HCT116 (cell line): ENCODE data around the gene STYXL2. TPM values are rescaled to one million over a fixed set of nuclear protein-coding genes. Genes with fewer than 3 reads are reported as not detected.

Experiments
- ATAC-seq: fragments of 200-7000 bp; cut with Tn5 transposase; 2 replicates; pipeline ENCODE4 v1.9.1; 2020; ENCODE audit warnings: mild to moderate bottlenecking, moderate library complexity
- BruUV-seq: library from RNA; stranded (reverse); fragments of 400-500 nt; replicated peaks from 2 replicates; lab custom pipeline; 2021; lab: Mats Ljungman, UMichigan
- CTCF ChIA-PET: fragments of 300-600 bp; sonication (Branson Sonifier 250); formaldehyde crosslinking; loops from one replicate; lab custom pipeline; 2021; ENCODE audit warnings: antibody characterized with exemption; lab: Charles Lee
- POLR2A ChIA-PET: fragments of 300-600, 350-600 bp; sonication (Branson Sonifier 250); formaldehyde crosslinking; loops from one replicate; lab custom pipeline; 2021; ENCODE audit warnings: antibody characterized with exemption; lab: Charles Lee
- RAD21 ChIA-PET, 2 experiments: fragments of 300-600 bp; sonication (Branson Sonifier 250); formaldehyde crosslinking; loops; one replicate each; lab custom pipeline; 2023; ENCODE audit warnings: low total read pairs in 2 of 2; ENCODE audit not compliant: uncharacterized antibody in 2 of 2, unreplicated experiment in 2 of 2, low non-redundant PET in 1 of 2; lab: Charles Lee
- DNase-seq: peaks from one replicate; pipeline ENCODE4 v3.0.0-alpha.2; 2010; ENCODE audit warnings: low read depth, low spot score
- H2AFZ ChIP-seq: fragments of 200-600 bp; shearing (Covaris generic), sonication (generic); 2 replicates; pipeline ENCODE4 v1.6.1; 2017; ENCODE audit warnings: low read depth, mixed run types, mixed read lengths, antibody characterized with exemption, low read length; ENCODE audit not compliant: poor library complexity, severe bottlenecking
- H3K27ac ChIP-seq: 2 replicates; pipeline ENCODE4 v1.5.1; 2012; ENCODE audit warnings: low read depth, low read length
- H3K27me3 ChIP-seq: fragments of 200-600 bp; sonication (generic); 2 replicates; pipeline ENCODE4 v1.6.1; 2016; ENCODE audit warnings: mixed run types, low read length, mixed read lengths; ENCODE audit not compliant: insufficient read depth
- H3K36me3 ChIP-seq, 2 experiments: fragments of 200-500 bp in 1 of 2; fragments of 200-600 bp in 1 of 2; sonication (Bioruptor generic) in 1 of 2; sonication (generic) in 1 of 2; 2 replicates each; pipeline versions ENCODE4 v1.5.1 to v1.6.1; 2014 to 2016; ENCODE audit warnings: low read length in 2 of 2, inconsistent platforms in 1 of 2, mixed read lengths in 1 of 2, mixed run types in 1 of 2; ENCODE audit not compliant: insufficient read depth in 2 of 2, control insufficient read depth in 1 of 2
- H3K4me1 ChIP-seq, 2 experiments: fragments of 200-600 bp in 1 of 2; sonication (generic) in 1 of 2; 2 replicates each; pipeline versions ENCODE4 v1.5.1 to v1.6.1; 2012 to 2017; ENCODE audit warnings: low read length in 2 of 2, inconsistent platforms in 1 of 2, mild to moderate bottlenecking in 1 of 2, mixed read lengths in 1 of 2, mixed run types in 1 of 2, moderate library complexity in 1 of 2; ENCODE audit not compliant: insufficient read depth in 2 of 2, control insufficient read depth in 1 of 2
- H3K4me2 ChIP-seq: fragments of 200-600 bp; sonication (generic); 2 replicates; pipeline ENCODE4 v1.6.1; 2017; ENCODE audit warnings: mixed run types, low read length, mixed read lengths
- H3K4me3 ChIP-seq, 2 experiments: fragments of 200-600 bp in 1 of 2; sonication (generic) in 1 of 2; replicated peaks in 1 of 2; 2 replicates each; pipeline ENCODE4 v1.5.1; 2011 to 2016; ENCODE audit warnings: low read length in 2 of 2, control low read depth in 1 of 2, low read depth in 1 of 2, mild to moderate bottlenecking in 1 of 2, mixed read lengths in 1 of 2, mixed run types in 1 of 2
- H3K79me2 ChIP-seq: fragments of 200-600 bp; sonication (generic); 2 replicates; pipeline ENCODE4 v1.6.1; 2017; ENCODE audit warnings: mild to moderate bottlenecking, mixed run types, low read length, moderate library complexity, mixed read lengths; ENCODE audit not compliant: insufficient read depth
- H3K9ac ChIP-seq: fragments of 200-600 bp; sonication (generic); 2 replicates; pipeline ENCODE4 v1.6.1; 2016; ENCODE audit warnings: low read length, mixed read lengths
- H3K9me2 ChIP-seq: fragments of 200-600 bp; sonication (generic), shearing (Covaris generic); 2 replicates; pipeline ENCODE4 v1.6.1; 2017; ENCODE audit warnings: mixed run types, mild to moderate bottlenecking, moderate library complexity; ENCODE audit not compliant: insufficient read depth
- H3K9me3 ChIP-seq, 2 experiments: fragments of 200-500 bp in 1 of 2; fragments of 200-600 bp in 1 of 2; sonication (Bioruptor generic) in 1 of 2; sonication (generic) in 1 of 2; 2 replicates each; pipeline ENCODE4 v1.6.1; 2014 to 2017; ENCODE audit warnings: low read length in 2 of 2, mixed read lengths in 2 of 2, inconsistent platforms in 1 of 2, low read depth in 1 of 2, mild to moderate bottlenecking in 1 of 2, mixed run types in 1 of 2, moderate library complexity in 1 of 2; ENCODE audit not compliant: control insufficient read depth in 1 of 2, insufficient read depth in 1 of 2
- H4K20me1 ChIP-seq: fragments of 200-600 bp; sonication (generic), shearing (Covaris generic); 2 replicates; pipeline ENCODE4 v1.6.1; 2017; ENCODE audit warnings: mixed run types, mild to moderate bottlenecking, moderate library complexity; ENCODE audit not compliant: insufficient read depth
- CBX3 ChIP-seq: IDR thresholded peaks from 2 replicates; pipeline ENCODE4 v1.6.1; 2012; ENCODE audit warnings: low read depth
- CEBPB ChIP-seq: IDR thresholded peaks from 2 replicates; pipeline ENCODE4 v1.6.1; 2012; ENCODE audit warnings: low read depth
- EGR1 ChIP-seq: IDR thresholded peaks from 2 replicates; pipeline ENCODE4 v1.6.1; 2012; ENCODE audit warnings: low read depth
- ELF1 ChIP-seq: IDR thresholded peaks from 2 replicates; pipeline ENCODE4 v1.6.1; 2012; ENCODE audit warnings: low read depth, borderline replicate concordance
- EZH2 ChIP-seq: fragments of 200-600 bp; sonication (generic); IDR thresholded peaks from 2 replicates; pipeline ENCODE4 v1.6.1; 2017; ENCODE audit warnings: antibody characterized with exemption, mixed run types
- EZH2phosphoT487 ChIP-seq: fragments of 200-600 bp; IDR thresholded peaks from 2 replicates; pipeline ENCODE4 v1.6.1; 2018; ENCODE audit warnings: antibody characterized with exemption, borderline replicate concordance
- FOSL1 ChIP-seq: IDR thresholded peaks from 2 replicates; pipeline ENCODE4 v1.6.1; 2012; ENCODE audit warnings: low read depth
- JUND ChIP-seq: IDR thresholded peaks from 2 replicates; pipeline ENCODE4 v1.6.1; 2012
- POLR2A ChIP-seq: IDR thresholded peaks from 2 replicates; pipeline ENCODE4 v1.7.0; 2011; ENCODE audit warnings: borderline replicate concordance; ENCODE audit not compliant: insufficient read depth, insufficient read length; ENCODE audit errors: extremely low read depth
- RAD21 ChIP-seq: IDR thresholded peaks from 2 replicates; pipeline ENCODE4 v1.6.1; 2012; ENCODE audit warnings: low read depth, mild to moderate bottlenecking
- SIN3A ChIP-seq: IDR thresholded peaks from 2 replicates; pipeline ENCODE4 v1.6.1; 2012; ENCODE audit warnings: low read depth
- SP1 ChIP-seq: IDR thresholded peaks from 2 replicates; pipeline ENCODE4 v1.6.1; 2012; ENCODE audit warnings: low read depth
- SRF ChIP-seq: IDR thresholded peaks from 2 replicates; pipeline ENCODE4 v1.6.1; 2012; ENCODE audit warnings: low read depth
- YY1 ChIP-seq: IDR thresholded peaks from 2 replicates; pipeline ENCODE4 v1.6.1; 2011; ENCODE audit warnings: low read length, low read depth, moderate library complexity, mild to moderate bottlenecking; ENCODE audit not compliant: insufficient replicate concordance; ENCODE audit errors: extremely low read depth
- ZFX ChIP-seq: fragments of 450-650 bp; IDR thresholded peaks from 2 replicates; pipeline ENCODE4 v1.6.1; 2017
- ZNF274 ChIP-seq: fragments of 200-500 bp; sonication (Bioruptor generic); IDR thresholded peaks from 2 replicates; pipeline ENCODE4 v1.6.1; 2014; ENCODE audit warnings: mild to moderate bottlenecking, low read depth, low read length, inconsistent platforms
- intact Hi-C: fragments of 100-400 bp; cut with micrococcal nuclease; formaldehyde crosslinking; loops from 2 replicates; pipeline ENCODE4 v1.10.0; 2022
- total RNA-seq: library from RNA; stranded (reverse); gene quantifications from one replicate; pipeline ENCODE4 v1.2.1, GENCODE V29; 2021; ENCODE audit not compliant: unreplicated experiment
- TF ChIP-seq, protein P1 (sequence below), 3 experiments: fragments of 200-600 bp in 1 of 3; sonication (generic) in 1 of 3; IDR thresholded peaks in 2 of 3; conservative IDR thresholded peaks in 1 of 3; 2 replicates each; pipeline ENCODE4 v1.5.1; 2012 to 2017; ENCODE audit warnings: low read depth in 2 of 3, low read length in 2 of 3, antibody characterized with exemption in 1 of 3, borderline replicate concordance in 1 of 3, control low read depth in 1 of 3, mild to moderate bottlenecking in 1 of 3, mixed read lengths in 1 of 3, mixed run types in 1 of 3, moderate library complexity in 1 of 3; ENCODE audit not compliant: insufficient read depth in 1 of 3
- TF ChIP-seq, protein P2 (sequence below): IDR thresholded peaks from 2 replicates; pipeline ENCODE4 v1.6.1; 2012
- TF ChIP-seq, protein P3 (sequence below): IDR thresholded peaks from 2 replicates; pipeline ENCODE4 v1.6.1; 2012; ENCODE audit warnings: low read depth
- TF ChIP-seq, protein P4 (sequence below): IDR thresholded peaks from 2 replicates; pipeline ENCODE4 v1.6.1; 2012

The STYXL2 gene
- total RNA-seq, 1 experiment from 2014 or later, result not detected

DNA sequence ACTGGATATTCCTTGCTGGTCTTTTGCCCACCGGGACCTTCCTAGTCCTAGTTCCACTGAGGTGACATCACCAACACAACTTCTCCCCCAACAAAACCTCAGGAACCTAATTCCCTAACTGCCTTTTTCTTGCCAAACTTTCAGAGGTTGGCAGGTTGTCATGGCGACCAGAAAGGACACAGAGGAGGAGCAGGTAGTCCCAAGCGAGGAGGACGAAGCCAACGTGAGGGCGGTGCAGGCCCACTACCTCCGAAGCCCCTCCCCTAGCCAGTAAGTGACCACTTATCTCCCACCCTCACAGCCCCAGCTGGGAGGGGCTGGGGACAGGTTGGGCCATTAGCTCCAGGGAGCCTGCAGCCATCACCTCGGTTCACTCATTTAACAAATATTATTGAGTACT lies 815 bp downstream of the STYXL2 start (continued):
- TF ChIP-seq, protein P1, sequence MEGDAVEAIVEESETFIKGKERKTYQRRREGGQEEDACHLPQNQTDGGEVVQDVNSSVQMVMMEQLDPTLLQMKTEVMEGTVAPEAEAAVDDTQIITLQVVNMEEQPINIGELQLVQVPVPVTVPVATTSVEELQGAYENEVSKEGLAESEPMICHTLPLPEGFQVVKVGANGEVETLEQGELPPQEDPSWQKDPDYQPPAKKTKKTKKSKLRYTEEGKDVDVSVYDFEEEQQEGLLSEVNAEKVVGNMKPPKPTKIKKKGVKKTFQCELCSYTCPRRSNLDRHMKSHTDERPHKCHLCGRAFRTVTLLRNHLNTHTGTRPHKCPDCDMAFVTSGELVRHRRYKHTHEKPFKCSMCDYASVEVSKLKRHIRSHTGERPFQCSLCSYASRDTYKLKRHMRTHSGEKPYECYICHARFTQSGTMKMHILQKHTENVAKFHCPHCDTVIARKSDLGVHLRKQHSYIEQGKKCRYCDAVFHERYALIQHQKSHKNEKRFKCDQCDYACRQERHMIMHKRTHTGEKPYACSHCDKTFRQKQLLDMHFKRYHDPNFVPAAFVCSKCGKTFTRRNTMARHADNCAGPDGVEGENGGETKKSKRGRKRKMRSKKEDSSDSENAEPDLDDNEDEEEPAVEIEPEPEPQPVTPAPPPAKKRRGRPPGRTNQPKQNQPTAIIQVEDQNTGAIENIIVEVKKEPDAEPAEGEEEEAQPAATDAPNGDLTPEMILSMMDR (IDR thresholded peaks at IDR 0.05 in 2 of 3, conservative IDR thresholded peaks at IDR 0.05 in 1 of 3; ENCODE audit: borderline replicate concordance in 1 of 3, insufficient read depth in 1 of 3, low read depth in 2 of 3, low read length in 2 of 3), result no peak
- TF ChIP-seq SRF, result no peak

DNA sequence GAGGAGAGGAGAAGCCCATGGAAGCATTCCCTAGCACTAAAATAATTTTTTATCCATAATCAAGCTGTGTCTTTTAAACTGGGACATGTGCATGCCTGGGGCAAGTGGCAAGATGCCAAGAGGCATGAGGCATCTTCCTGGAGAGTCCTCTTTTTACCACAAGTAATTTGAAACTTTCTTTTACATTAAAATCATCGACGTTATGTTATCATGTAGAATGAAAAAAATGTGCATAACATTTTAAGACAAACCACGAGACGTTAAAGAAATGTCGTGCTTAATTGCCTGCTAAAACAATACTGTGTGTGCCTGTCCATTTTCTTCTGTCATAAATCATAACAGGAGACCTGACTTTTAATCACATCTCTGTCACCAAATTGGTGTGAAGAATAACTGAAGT lies 1.5 kb downstream of the STYXL2 start:
- POLR2A ChIA-PET, result no interaction called here

More for the DNA sequence above, 1.5 kb downstream of the STYXL2 start:
- Histone ChIP-seq H3K36me3 (no peaks in the 10 kb centered on the region), H3K9me2 (no peaks in the 10 kb centered on the region), H3K4me2 (no peak overlapping the region), H3K4me1 (peaks cover 0 to 7% of the 10 kb centered on the region in 2 experiments; a peak in 2 of 4 replicates), H3K4me3 (no peak overlapping the region), H4K20me1 (no peaks in the 10 kb centered on the region), H3K27ac (no peak overlapping the region), H3K9ac (no peak overlapping the region), H3K27me3 (no peaks in the 10 kb centered on the region), H3K9me3 (no peaks in the 10 kb centered on the region), H3K79me2 (no peaks in the 10 kb centered on the region), H2AFZ (no peak overlapping the region)
- no TSS peak for BruUV-seq
- TF ChIP-seq JUND (no peak), YY1 (no peak), FOSL1 (no peak), POLR2A (no peak), ZNF274 (no peak), EGR1 (no peak), EZH2phosphoT487 (no peak), SIN3A (no peak), CEBPB (no peak), ZFX (no peak), EZH2 (no peak), SRF (no peak), RAD21 (no peak), SP1 (no peak), ELF1 (no peak), CBX3 (no peak)
- TF ChIP-seq, protein P2, sequence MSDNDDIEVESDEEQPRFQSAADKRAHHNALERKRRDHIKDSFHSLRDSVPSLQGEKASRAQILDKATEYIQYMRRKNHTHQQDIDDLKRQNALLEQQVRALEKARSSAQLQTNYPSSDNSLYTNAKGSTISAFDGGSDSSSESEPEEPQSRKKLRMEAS, result no peak
- TF ChIP-seq, protein P1 (IDR thresholded peaks at IDR 0.05 in 2 of 3, conservative IDR thresholded peaks at IDR 0.05 in 1 of 3; ENCODE audit: borderline replicate concordance in 1 of 3, insufficient read depth in 1 of 3, low read depth in 2 of 3, low read length in 2 of 3), result no peak
- TF ChIP-seq, protein P3, sequence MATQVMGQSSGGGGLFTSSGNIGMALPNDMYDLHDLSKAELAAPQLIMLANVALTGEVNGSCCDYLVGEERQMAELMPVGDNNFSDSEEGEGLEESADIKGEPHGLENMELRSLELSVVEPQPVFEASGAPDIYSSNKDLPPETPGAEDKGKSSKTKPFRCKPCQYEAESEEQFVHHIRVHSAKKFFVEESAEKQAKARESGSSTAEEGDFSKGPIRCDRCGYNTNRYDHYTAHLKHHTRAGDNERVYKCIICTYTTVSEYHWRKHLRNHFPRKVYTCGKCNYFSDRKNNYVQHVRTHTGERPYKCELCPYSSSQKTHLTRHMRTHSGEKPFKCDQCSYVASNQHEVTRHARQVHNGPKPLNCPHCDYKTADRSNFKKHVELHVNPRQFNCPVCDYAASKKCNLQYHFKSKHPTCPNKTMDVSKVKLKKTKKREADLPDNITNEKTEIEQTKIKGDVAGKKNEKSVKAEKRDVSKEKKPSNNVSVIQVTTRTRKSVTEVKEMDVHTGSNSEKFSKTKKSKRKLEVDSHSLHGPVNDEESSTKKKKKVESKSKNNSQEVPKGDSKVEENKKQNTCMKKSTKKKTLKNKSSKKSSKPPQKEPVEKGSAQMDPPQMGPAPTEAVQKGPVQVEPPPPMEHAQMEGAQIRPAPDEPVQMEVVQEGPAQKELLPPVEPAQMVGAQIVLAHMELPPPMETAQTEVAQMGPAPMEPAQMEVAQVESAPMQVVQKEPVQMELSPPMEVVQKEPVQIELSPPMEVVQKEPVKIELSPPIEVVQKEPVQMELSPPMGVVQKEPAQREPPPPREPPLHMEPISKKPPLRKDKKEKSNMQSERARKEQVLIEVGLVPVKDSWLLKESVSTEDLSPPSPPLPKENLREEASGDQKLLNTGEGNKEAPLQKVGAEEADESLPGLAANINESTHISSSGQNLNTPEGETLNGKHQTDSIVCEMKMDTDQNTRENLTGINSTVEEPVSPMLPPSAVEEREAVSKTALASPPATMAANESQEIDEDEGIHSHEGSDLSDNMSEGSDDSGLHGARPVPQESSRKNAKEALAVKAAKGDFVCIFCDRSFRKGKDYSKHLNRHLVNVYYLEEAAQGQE, result no peak
- TF ChIP-seq, protein P4, sequence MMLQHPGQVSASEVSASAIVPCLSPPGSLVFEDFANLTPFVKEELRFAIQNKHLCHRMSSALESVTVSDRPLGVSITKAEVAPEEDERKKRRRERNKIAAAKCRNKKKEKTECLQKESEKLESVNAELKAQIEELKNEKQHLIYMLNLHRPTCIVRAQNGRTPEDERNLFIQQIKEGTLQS, result no peak
- DNase-seq (no peak), ATAC-seq (no peak)
- RAD21 ChIA-PET, result no interaction called here
- intact Hi-C loops, result no loop called here
- CTCF ChIA-PET, result no interaction called here
